ENCODE data around the gene GALNT13.

GALNT13 gene

DNA sequence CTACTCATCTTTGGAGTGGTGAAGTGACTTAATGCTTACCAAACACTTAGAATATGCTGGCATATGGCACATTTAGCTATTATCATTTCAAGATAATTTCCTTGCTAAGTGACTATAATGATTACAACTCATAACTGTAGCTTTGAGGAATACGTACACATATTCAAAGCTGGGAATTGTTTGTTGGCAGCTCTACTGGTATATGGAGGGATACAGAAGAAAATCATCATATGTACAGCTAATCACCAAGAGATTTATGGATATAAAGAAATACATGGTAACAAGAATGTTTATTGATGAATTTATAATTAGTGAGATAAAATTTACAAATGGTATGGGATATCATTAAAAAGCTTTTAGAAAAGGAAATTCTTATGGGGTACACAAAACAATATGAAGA lies 207.2 kb downstream of the GALNT13 start:
- H3K4me3 ChIP-seq (ENCODE audit: low read length) = no peak overlapping the region
- no peak for DNase-seq (ENCODE audit: low read depth, low spot score)

DNA sequence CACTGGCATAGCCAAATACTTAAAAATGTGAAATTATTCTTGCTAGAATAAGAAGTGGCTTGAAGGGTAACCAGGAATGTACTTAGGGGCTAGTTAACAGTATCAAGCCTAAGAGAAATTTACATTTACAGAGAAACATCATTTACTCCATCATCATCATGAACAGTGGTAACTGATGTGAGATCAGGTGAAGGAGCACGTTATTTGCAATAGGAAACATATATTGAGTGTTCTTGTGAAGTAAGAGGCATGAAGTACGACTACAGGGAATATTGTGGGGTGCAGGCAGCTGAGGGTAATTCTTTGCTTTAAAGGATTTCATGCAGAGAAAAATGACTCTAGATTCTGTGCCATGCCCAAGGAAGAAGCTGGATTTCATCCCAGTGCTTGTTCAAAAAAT lies 220.8 kb downstream of the GALNT13 start:
- H3K4me3 ChIP-seq (ENCODE audit: low read length) = no peak overlapping the region
- DNase-seq (ENCODE audit: low read depth, low spot score) = no peak

DNA sequence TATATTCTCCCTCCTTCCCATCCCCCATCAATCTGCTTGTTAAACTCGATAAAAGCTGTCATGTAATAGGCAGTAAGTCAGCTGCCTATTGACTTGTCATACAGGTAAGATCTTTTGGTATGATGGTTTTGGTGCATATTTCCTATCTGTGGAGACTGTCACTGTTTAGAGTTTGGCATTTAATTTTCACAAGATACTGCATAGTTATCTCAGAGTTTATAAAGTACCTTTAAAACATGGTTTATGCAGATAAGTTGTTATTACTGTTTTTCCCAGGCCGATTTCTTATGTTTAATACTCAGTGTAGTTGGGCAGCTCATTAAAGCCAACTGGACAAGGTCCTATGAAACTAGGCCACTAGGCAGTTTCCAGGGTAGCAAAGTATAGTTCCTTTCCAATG lies 222.1 kb downstream of the GALNT13 start:
- H3K4me3 ChIP-seq (ENCODE audit: low read length) = no peak overlapping the region
- no peak for DNase-seq (ENCODE audit: low read depth, low spot score)

DNA sequence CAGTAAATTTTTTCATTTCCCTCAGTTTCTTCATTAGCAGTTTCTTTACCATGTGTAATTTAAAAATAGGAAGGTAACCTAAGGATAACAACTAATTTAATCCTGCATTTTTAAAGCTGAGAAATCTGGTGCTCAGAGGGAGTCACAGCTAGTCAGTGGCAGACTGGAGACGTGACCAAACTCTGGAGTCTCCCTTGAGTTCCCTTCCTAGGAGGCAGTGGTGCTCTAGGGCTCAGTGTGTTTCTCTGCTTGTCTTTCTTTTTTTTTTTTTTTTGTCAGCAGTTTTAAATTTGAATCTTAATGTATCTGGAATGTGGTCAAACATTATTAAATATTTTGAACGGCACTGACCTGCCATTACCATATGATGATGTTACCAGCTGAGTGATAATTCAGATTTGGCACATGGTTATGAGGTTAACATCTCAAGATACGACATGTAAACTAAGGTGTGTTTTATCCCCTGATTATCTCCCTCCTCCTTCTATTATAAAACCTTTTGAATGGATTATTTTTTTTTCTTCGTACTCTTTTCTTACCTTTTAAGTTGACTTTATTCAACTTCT lies 226.2 kb downstream of the GALNT13 start:
- no peak overlapping the region for H3K4me3 ChIP-seq (ENCODE audit: low read length)
- DNase-seq (ENCODE audit: low read depth, low spot score) = no peak

DNA sequence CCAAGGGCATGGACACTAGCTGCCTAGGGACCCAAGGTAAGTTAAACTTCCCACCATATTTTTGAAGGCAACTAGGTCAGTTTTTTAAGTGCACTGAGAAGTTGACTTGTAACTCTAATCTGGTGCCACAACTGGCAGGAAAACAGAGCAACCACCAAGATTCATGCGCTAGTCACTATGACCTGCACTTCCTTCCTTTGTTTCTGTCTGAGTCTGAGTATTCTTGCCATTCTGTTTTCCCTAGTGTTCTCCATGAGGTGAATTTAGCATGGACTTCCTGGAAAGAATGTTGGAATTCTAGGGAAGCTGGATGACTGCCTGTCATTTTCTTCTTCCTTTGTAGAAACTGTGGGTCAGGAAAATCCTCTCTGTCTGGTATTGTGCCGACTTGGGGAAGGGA lies 249.0 kb downstream of the GALNT13 start:
- no peak for DNase-seq (ENCODE audit: low read depth, low spot score)
- H3K4me3 ChIP-seq (ENCODE audit: low read length) = no peak overlapping the region

DNA sequence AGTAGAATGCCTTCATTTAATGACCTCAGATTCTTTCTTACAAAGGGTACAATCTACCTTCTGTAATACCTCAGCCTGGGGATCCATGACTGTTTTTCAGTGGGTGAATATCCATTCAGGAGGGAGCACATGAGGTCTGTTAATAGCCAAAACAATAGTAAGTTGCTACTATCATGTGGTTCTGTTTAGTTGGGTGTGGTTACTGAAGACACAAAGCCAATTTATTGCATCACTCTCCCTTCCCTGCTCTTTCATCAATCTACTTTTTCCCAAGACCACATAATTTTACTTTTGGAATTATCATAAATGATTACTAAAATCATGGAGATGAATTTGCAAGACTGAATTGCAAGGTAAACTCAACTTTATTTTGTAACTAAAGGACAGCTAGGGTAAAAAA lies 254.2 kb downstream of the GALNT13 start:
- no peak for DNase-seq (ENCODE audit: low read depth, low spot score)
- H3K4me3 ChIP-seq (ENCODE audit: low read length) = no peak overlapping the region

DNA sequence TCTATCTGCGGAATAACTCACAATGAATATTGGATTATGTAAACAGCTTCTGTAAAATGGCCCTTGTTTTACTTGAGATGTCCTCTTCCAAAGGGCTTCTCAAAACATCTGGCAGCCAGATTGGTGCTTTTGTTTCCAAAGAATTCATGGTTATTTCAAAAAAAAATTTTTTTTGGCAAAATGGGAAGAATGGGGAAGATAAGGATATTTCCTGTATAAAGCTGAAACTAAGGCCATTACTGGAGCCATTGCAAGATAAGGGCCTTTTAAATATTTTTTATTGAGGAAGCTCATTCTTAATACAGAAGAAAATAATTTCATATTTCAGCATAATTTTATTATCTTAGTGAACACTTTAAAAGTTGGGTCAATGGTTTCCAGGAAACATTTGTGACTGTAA lies 259.1 kb downstream of the GALNT13 start:
- DNase-seq (ENCODE audit: low read depth, low spot score) = no peak
- H3K4me3 ChIP-seq (ENCODE audit: low read length) = no peak overlapping the region

DNA sequence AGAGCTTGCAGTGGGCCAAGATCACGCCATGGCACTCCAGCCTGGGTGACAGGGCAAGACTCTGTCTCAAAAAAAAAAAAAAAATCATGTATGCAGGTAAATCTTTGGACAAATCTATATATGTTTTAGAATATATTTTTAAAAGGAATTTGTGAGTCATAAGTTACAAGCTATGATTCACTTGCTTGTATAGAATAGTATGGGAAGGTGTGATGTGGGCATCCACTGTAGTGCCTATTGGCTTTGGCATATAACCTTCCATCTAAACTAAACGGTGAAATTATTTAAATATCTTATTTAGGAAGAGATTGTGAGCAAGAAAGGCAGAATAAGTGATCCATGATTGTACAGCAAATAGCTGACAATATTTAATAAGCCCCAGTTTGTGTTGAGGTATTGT lies 261.1 kb downstream of the GALNT13 start:
- no peak overlapping the region for H3K4me3 ChIP-seq (ENCODE audit: low read length)
- DNase-seq (ENCODE audit: low read depth, low spot score) = no peak

DNA sequence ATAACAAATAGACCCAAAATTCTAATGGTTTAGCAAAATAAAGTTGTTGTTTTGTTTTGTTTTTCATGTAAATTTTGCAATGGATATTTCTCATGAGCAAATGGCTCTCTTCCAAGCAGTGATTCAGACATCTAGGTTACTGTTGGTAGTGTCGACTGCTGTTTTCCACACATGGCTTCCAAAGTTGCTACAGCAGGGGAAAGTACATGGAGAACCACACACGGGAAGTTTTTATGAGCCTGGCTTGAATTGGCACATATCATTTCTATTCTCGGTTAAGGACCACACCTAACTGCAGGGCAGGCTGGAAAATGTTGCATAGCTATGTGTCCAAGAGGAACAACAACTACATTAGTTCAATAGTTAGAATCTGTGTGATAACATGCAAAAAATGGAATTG lies 262.1 kb downstream of the GALNT13 start:
- H3K4me3 ChIP-seq (ENCODE audit: low read length) = no peak overlapping the region
- no peak for DNase-seq (ENCODE audit: low read depth, low spot score)

DNA sequence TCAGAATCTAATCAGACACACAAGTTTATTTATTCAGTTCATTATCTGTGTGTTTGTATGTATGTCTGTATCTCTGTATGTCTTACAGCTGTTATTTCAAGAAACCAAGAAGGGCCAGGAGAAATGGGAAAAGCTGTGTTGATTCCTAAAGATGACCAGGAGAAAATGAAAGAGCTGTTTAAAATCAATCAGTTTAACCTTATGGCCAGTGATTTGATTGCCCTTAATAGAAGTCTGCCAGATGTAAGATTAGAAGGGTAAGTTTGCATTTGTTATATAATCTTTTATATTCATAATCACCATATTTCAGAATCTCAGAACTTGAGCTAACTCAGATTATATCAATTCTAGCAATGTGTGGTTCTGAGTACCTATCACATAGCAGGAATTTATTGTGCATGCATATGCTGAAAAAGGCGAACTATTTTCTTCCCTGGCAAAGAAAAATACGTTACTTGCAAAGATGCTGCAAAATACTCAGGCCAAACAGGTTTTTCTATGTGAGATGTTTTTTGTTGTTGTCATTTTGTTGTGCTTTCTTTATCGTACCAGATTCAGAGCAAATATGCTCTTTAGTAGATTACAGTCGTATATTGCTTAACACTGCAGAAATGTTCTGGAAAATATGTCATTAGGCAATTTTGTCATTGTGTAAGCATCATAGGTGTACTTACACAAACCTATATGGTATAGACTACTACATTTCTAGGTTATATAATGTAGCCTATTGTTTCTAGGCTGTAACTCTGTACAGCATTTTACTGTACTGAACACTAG lies 268.7 kb downstream of the GALNT13 start:
- DNase-seq (ENCODE audit: low read depth, low spot score) = no peak
- no peak overlapping the region for H3K4me3 ChIP-seq (ENCODE audit: low read length)

DNA sequence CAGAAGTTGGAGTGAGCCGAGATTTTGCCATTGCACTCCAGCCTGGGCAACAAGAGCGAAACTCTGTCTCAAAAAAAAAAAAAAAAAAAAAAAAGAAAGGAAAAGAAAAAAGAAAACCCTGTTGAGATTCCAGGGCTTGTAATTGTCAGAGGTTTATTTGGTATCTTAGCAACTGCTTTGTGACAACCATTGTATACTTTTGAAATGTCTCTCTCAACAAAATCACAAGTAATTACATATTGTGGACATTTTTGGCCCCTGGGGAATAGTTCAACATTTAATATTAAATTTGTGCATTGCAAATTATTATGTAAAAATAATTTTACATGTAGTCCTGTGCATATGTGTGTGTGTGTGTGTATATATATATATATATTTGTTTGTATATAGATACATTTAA lies 270.8 kb downstream of the GALNT13 start:
- DNase-seq (ENCODE audit: low read depth, low spot score) = no peak
- no peak overlapping the region for H3K4me3 ChIP-seq (ENCODE audit: low read length)

DNA sequence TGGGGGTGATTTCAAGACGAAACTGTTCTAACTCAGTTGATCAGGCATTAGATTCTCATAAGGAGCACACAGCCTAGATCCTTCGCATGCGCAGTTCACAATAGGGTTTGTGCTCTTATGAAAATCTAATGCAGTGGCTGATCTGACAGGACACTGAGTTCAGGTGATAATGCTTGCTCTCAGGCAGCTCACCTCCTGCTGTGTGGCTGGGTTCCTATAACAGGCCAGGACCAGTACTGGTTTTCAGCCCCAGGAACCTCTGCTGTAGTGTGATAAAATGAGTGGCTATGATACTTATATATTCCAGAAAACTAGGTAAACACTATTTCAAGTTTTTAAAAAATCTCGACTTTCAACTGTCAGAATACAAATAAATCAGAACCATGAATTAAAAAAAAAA lies 271.4 kb downstream of the GALNT13 start:
- no peak for DNase-seq (ENCODE audit: low read depth, low spot score)
- no peak overlapping the region for H3K4me3 ChIP-seq (ENCODE audit: low read length)

DNA sequence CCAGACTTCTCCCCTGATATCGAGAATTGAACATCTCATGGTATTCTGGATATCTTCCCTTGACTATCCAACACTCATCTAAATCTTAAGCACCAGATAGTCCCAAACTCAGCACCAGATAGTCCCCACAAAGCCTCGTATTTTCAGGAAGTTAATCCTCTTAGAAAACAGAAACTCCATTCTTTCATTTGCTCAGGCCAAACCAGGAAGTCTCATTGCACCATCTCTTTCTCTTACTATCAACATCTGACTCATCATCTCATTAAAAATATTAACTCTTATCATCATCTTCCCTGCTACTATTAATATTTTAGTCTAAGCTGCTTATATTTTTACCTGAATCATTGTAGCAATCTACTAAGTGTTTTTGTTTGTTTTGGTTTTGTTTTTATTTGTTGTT lies 286.4 kb downstream of the GALNT13 start:
- no peak for DNase-seq (ENCODE audit: low read depth, low spot score)

DNA sequence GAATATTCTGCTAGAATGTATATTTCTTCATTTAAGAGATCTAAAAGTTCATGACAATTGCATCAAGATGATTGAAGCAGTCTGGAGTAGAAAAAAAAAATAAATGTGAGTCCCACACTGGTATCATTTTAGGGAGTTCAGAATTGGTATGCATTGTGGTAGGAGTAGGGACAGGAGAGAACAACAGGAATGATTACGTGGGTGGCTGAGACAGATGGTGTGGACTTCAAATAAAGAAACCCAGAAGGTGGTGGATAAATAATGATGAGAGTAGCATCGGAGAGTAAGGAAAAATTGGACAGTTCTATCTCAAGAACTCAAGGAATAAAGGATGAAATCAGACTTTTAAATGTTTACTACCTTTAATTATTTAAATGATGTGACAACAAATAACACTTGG lies 289.6 kb downstream of the GALNT13 start:
- no peak overlapping the region for H3K4me3 ChIP-seq (ENCODE audit: low read length)
- DNase-seq (ENCODE audit: low read depth, low spot score) = no peak

More for the DNA sequence above, 286.4 kb downstream of the GALNT13 start:
- H3K4me3 ChIP-seq (ENCODE audit: low read length) = no peak overlapping the region

DNA sequence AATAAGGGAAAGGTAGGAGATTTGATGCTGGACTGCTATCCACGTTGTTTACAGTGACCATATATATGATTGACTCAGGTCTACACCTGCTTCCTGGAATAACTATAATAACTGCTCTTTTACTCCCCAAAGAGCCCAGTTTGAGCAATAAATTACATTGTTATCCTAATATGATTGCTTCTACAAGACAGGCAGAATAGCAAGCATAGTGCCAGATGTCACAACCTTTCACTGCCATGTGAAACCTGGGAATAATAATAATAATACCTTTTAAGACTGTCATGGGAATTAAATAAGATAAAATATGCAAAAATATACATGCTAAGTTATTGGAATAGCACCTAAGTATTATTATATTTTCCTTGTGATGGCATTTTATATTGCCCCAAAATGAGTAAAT lies 298.7 kb downstream of the GALNT13 start:
- H3K4me3 ChIP-seq (ENCODE audit: low read length) = no peak overlapping the region
- DNase-seq (ENCODE audit: low read depth, low spot score) = no peak

DNA sequence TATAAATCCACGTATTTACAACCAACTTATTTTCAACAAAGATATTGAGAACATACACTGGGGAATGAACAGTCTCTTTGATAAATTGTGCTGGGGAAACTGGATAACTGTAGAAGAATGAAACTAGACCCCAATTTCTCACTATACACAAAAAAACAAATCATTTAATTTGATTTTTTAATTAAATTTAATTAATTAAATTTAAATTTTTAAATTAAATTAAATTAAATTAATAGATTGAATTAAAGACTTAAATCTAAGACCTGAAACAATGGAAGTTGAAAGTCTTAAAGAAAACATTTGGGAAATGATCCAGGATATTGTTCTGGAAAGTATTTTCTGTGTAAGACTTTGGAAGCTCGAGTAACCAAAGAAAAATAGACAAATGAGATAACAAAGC lies 301.4 kb downstream of the GALNT13 start:
- DNase-seq (ENCODE audit: low read depth, low spot score) = no peak

DNA sequence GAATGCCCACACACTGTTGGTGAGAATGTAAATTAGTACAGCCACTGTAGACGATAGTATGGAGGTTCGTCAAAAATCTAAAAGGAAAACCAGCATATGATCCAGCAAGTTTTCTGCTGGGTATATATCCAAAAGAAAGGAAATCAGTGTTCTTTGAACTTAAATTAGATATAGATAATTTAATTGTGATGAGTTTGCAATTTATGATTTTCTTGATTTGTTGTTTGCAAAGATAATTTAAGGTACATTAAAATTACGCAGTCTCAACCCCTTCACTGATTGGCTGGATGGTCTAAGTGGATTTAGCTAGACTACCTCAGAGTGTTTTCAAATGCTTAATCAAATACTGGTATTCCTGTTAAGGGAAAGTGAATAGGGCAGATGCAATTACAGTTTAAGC lies 302.2 kb downstream of the GALNT13 start:
- H3K4me3 ChIP-seq (ENCODE audit: low read length) = no peak overlapping the region
- no peak for DNase-seq (ENCODE audit: low read depth, low spot score)

More for the DNA sequence above, 301.4 kb downstream of the GALNT13 start:
- no peak overlapping the region for H3K4me3 ChIP-seq (ENCODE audit: low read length)

DNA sequence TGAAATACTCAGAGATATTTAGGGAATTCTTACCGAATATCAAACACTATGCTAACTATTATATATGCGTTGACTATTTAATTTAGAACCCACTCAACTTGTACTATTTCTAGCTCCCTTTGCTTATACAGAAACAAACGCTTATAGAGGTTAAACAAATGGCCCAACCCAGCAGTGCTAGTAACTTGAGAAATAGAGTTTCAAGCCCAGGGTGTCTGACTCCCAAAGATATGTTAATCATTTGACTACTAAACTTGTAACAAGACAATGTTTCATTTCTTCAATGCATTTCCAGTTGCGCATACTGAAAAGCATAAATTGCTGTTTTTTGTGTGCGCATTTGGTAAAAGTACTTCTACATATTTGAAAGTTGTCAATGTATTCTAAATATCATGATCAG lies 310.3 kb downstream of the GALNT13 start:
- DNase-seq (ENCODE audit: low read depth, low spot score) = no peak
- no peak overlapping the region for H3K4me3 ChIP-seq (ENCODE audit: low read length)

DNA sequence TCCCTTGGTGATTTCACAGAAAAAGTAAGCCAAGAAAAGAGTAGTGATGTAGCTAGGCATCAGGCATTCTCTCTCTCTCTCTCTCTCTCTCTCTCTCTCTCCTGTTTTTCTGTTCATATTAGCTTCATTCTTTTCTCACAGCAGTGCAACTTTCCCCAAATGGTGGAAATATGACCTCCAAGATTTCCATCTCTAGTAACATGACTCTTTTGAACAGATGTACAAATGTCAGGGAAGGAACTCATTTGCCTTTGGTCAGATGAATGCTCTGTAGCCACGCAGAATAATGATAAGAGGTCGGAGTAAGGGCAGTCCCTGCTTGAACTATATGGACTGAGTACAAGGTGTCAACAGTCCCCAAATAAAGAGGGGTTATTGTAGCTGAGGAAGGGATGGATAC lies 316.2 kb downstream of the GALNT13 start:
- no peak for DNase-seq (ENCODE audit: low read depth, low spot score)
- no peak overlapping the region for H3K4me3 ChIP-seq (ENCODE audit: low read length)

DNA sequence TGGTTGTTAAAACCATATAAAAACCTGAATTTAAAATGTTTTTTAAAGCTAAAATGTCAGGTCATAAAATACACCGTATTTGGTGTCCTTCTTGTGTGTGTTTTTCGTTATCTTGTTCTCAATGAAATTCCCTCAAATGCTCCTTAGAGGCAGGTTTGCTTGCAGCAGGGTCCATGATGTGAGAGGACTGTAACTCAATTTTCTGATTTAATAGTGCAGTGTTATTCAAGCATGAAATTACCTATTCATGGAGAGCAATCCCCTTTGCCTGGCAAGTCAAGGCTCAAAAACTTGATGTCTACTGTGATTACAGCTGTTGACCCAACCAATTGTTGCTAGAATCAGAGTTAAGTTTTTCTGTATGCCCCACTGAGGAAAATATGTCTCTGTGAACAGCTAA lies 318.2 kb downstream of the GALNT13 start:
- no peak overlapping the region for H3K4me3 ChIP-seq (ENCODE audit: low read length)
- DNase-seq (ENCODE audit: low read depth, low spot score) = no peak

DNA sequence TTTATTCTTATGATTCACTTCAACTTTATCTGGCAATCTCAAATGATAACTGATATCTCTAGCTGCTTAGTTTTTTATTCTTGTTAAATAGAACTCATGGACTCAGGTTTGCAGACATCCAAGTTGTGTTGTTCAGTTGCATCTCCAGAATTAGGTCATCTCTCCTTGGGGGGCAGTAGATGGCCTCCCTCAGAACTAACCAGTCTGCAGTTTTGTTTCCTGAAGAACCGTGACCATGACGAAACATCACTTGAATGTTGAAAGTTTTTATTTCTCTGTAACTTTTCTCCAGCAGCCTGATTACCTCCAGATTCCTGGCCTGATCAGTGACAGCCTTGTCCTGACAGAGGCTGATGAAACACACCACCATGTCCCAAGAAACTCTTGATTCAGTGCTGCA lies 321.5 kb downstream of the GALNT13 start:
- no peak overlapping the region for H3K4me3 ChIP-seq (ENCODE audit: low read length)
- DNase-seq (ENCODE audit: low read depth, low spot score) = no peak
